Adrenal gland (tissue), 12 donors: ENCODE data around the gene RSF1. TPM values are rescaled to one million over a fixed set of nuclear protein-coding genes. Genes with fewer than 3 reads are reported as not detected.

Experiments
- DNase-seq, 7 donors: peaks; one replicate each; pipeline ENCODE4 v3.0.0-alpha.2; 2019 to 2020
- H3K27ac ChIP-seq, 5 donors: fragments of 200-600 bp; sonication (generic) in 4 of 5; 1 replicate in 3 of 5; 2 replicates in 2 of 5; pipeline versions ENCODE4 v1.5.1 to v1.8.0; 2016 to 2020; ENCODE audit warnings: mild to moderate bottlenecking in 1 of 5
- H3K27me3 ChIP-seq: fragments of 200-600 bp; 2 replicates; pipeline ENCODE4 v1.8.0; 2021
- H3K36me3 ChIP-seq, 2 donors: fragments of 200-600 bp; replicated peaks in 1 of 2; 1 replicate in 1 of 2; 2 replicates in 1 of 2; pipeline versions ENCODE4 v1.5.1 to v1.8.0; 2018 to 2022
- H3K4me1 ChIP-seq, 2 donors: fragments of 200-600 bp; replicated peaks in 1 of 2; 1 replicate in 1 of 2; 2 replicates in 1 of 2; pipeline versions ENCODE4 v1.5.1 to v1.8.0; 2018 to 2021
- H3K4me3 ChIP-seq, 4 donors: fragments of 200-600 bp; sonication (generic) in 3 of 4; one replicate each; pipeline ENCODE4 v1.5.1; 2016 to 2018
- H3K9me3 ChIP-seq, 3 donors: fragments of 200-600 bp; sonication (generic) in 1 of 3; replicated peaks in 1 of 3; 1 replicate in 2 of 3; 2 replicates in 1 of 3; pipeline versions ENCODE4 v1.5.1 to v1.8.0; 2016 to 2021
- POLR2A ChIP-seq, 2 donors: fragments of 450-650 bp; IDR thresholded peaks; one replicate each; pipeline ENCODE4 v1.6.1; 2017; ENCODE audit warnings: antibody characterized with exemption in 2 of 2, mild to moderate bottlenecking in 2 of 2, moderate library complexity in 1 of 2
- WGBS, 4 donors: extraction: QIAGEN DNeasy Blood & Tissue Kit in 2 of 4; methylation state at CpG; one replicate each; pipeline versions ENCODE4 v1.1.5 to v1.1.7; 2013 to 2017; 5-methylcytosine and 5-hydroxymethylcytosine counted together
- intact Hi-C, 2 donors: fragments of 100-400 bp; cut with DNase I; formaldehyde crosslinking; loops; one replicate each; pipeline versions ENCODE4 v1.14.1 to v1.15.0; 2022 to 2023
- polyA plus RNA-seq, 3 donors: library from polyadenylated mRNA; stranded (reverse); fragments of 200-250 nt in 2 of 3; fragments of 350-450 nt in 1 of 3; fragmentation: Illumina TruSeq in 1 of 3; extraction: RNeasy Lipid Tissue Mini Kit (QIAGEN cat#74804) in 1 of 3; gene quantifications; one replicate each; pipeline ENCODE4 v1.2.3, GENCODE V29; 2013 to 2014
- total RNA-seq, 9 donors: library from RNA; depleted of rRNA in 4 of 9; stranded (reverse); fragments of >200 nt in 4 of 9; fragments of 120-200 nt in 1 of 9; fragmentation: NEBNext Ultra II Directional in 1 of 9; extraction: Animal tissue kit (Norgen Biotek cat#: 25700) in 1 of 9; gene quantifications; one replicate each; pipeline versions ENCODE4 v1.1.0 to v1.2.4, GENCODE V29; 2013 to 2023
- TF ChIP-seq, protein P1 (sequence below), 6 experiments: fragments of 450-650 bp in 4 of 6; fragments of 200-600 bp in 2 of 6; sonication (generic) in 1 of 6; IDR thresholded peaks; 1 replicate in 5 of 6; 2 replicates in 1 of 6; pipeline versions ENCODE4 v1.5.1 to v1.8.0; 2016 to 2021; ENCODE audit warnings: antibody characterized with exemption in 6 of 6, mild to moderate bottlenecking in 2 of 6, moderate library complexity in 1 of 6
- donor health status: healthy with polysubstance abuse.
- donor health status: Bipolar disorder and iron deficiency.
- donor health status: DM: yes; HTN: yes; CAD: no.
- donor health status: DM: no; HTN: no; CAD: no.
- donor health status: DM: no; HTN: no; CAD: no.
- donor health status: DM: yes; HTN: yes; CAD: no.

RSF1 gene
- total and polyA plus RNA-seq, 12 donors = 12.7 to 108 (median 66.9) TPM

DNA sequence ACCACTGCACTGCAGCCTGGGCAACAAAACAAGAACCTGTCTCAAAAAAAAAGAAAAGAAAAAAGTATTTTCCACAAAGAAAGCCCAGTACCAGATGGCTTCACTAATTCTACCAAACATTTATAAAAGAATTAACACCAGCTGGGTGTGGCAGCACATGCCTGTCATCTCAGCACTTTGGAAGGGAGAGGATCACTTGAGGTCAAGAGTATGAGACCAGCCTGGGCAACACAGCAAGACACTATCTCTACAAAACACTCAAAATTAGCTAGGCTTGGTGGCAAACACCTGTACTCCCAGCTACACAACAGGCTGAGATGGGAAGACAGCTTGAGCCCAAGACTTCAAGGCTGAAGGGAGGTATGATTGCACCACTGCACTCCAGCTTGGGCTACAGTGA is 20.1 kb downstream of the RSF1 start:
- H3K4me3 ChIP-seq = no peak overlapping the region
- DNase-seq = no peak
- no peaks in the 10 kb centered on the region for H3K36me3 ChIP-seq
- H3K4me1 ChIP-seq = peaks cover 0 to 26% of the 10 kb centered on the region in 2 donors
- peak overlapping the region in 1 of 5 donors; percentile 27 for H3K27ac ChIP-seq
- TF ChIP-seq, protein P1, sequence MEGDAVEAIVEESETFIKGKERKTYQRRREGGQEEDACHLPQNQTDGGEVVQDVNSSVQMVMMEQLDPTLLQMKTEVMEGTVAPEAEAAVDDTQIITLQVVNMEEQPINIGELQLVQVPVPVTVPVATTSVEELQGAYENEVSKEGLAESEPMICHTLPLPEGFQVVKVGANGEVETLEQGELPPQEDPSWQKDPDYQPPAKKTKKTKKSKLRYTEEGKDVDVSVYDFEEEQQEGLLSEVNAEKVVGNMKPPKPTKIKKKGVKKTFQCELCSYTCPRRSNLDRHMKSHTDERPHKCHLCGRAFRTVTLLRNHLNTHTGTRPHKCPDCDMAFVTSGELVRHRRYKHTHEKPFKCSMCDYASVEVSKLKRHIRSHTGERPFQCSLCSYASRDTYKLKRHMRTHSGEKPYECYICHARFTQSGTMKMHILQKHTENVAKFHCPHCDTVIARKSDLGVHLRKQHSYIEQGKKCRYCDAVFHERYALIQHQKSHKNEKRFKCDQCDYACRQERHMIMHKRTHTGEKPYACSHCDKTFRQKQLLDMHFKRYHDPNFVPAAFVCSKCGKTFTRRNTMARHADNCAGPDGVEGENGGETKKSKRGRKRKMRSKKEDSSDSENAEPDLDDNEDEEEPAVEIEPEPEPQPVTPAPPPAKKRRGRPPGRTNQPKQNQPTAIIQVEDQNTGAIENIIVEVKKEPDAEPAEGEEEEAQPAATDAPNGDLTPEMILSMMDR (IDR thresholded peaks at IDR 0.05) = no peak
- TF ChIP-seq POLR2A (IDR thresholded peaks at IDR 0.05) = no peak
- H3K9me3 ChIP-seq = no peaks in the 10 kb centered on the region
- H3K27me3 ChIP-seq = no peaks in the 10 kb centered on the region
- intact Hi-C loops = no loop called here

DNA sequence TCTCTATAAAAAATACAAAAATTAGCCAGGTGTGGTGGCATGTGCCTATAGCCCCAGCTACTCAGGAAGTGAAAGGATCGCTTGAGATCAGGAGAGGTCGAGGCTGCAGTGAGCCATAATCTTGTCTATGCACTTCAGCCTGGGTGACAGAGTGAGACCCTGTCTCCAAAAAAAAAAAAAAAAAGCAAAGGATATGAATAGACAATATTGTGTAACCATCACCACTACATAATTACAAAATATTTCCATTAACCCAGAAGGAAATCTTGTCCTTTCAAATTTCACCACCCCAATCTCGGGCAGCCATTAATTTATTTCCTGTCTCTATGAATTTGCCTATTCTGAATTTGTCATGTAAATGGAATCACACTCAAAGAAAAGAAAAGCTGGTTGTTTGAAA is 21.2 kb downstream of the RSF1 start:
- Histone ChIP-seq H3K4me3 (no peak overlapping the region), H3K27me3 (no peaks in the 10 kb centered on the region), H3K27ac (peak overlapping the region in 2 of 5 donors; percentile 27 to 70), H3K9me3 (no peaks in the 10 kb centered on the region), H3K4me1 (peaks cover 0 to 26% of the 10 kb centered on the region in 2 donors), H3K36me3 (no peaks in the 10 kb centered on the region)
- DNase-seq = peak in 1 of 7 donors; percentile 5
- TF ChIP-seq POLR2A (IDR thresholded peaks at IDR 0.05) = no peak
- TF ChIP-seq, protein P1 (IDR thresholded peaks at IDR 0.05) = no peak
- WGBS, 4 donors = 53 to 59% (median 53%) methylated on average over 3 of the region's 3 CpGs
- intact Hi-C loops = no loop called here

DNA sequence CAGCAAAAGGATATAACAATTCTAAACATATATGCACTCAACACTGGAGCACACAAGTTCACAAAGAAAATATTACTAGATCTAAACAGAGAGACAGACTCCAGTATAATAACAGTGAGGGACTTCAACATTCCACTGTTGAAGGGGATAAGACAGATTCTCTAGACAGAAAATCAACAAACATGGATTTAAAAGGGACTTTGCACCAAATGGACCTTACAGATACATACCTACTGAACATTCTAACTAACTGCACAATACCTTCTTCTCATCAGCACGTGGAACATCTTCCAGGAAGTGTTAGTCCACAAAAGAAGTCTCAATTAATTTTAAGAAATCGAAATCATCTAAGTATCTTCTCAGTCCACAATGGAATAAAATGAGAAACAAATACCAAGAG is 26.6 kb downstream of the RSF1 start:
- Histone ChIP-seq H3K4me1 (peaks cover 0 to 3% of the 10 kb centered on the region in 2 donors), H3K36me3 (no peaks in the 10 kb centered on the region), H3K4me3 (no peak overlapping the region), H3K9me3 (no peaks in the 10 kb centered on the region), H3K27ac (no peak overlapping the region), H3K27me3 (no peaks in the 10 kb centered on the region)
- TF ChIP-seq POLR2A (IDR thresholded peaks at IDR 0.05) = no peak
- TF ChIP-seq, protein P1 (IDR thresholded peaks at IDR 0.05) = no peak
- 93 to 96% (median 95%) methylated on average over 2 of the region's 2 CpGs for WGBS, 4 donors
- no peak for DNase-seq
- intact Hi-C loops = no loop called here

DNA sequence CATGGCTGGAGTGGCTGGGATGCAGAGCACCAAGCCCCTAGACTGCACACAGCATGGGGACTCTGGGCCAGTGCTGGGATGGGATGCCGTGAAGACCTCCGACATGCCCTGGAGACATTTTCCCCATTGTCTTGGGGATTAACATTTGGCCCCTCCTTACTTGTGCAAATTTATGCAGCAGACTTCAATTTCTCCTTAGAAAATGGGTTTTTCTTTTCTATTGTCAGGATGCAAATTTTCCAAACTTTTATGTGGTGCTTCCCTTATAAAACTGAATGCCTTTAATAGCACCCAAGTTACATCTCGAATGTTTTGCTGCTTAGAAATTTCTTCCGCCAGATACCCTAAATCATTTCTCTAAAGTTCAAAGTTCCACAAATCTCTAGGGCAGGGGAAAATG is 29.2 kb downstream of the RSF1 start:
- 90 to 95% (median 92%) methylated on average over 4 of the region's 4 CpGs for WGBS, 4 donors
- H3K27me3 ChIP-seq = no peaks in the 10 kb centered on the region
- H3K27ac ChIP-seq = no peak overlapping the region
- H3K9me3 ChIP-seq = no peaks in the 10 kb centered on the region
- H3K4me1 ChIP-seq = peaks cover 12 to 21% of the 10 kb centered on the region in 2 donors
- no peak overlapping the region for H3K4me3 ChIP-seq
- intact Hi-C loops = no loop called here
- no peak for DNase-seq
- no peaks in the 10 kb centered on the region for H3K36me3 ChIP-seq
- TF ChIP-seq, protein P1 (IDR thresholded peaks at IDR 0.05) = no peak
- no peak for TF ChIP-seq POLR2A (IDR thresholded peaks at IDR 0.05)
